OCI-M2 (cell line): Measurements from ENCODE around the gene GLI1.
"Not testable (repeated sequence)": the region's sequence is repeated elsewhere in the genome, so short reads cannot be mapped to it uniquely, and the experiment has no call there.

Experiments used
- DNase-seq: peaks from one replicate; lab custom pipeline; 2025; ENCODE audit not compliant: unreplicated experiment; lab: John Stamatoyannopoulos, UW

Gene GLI1

DNA sequence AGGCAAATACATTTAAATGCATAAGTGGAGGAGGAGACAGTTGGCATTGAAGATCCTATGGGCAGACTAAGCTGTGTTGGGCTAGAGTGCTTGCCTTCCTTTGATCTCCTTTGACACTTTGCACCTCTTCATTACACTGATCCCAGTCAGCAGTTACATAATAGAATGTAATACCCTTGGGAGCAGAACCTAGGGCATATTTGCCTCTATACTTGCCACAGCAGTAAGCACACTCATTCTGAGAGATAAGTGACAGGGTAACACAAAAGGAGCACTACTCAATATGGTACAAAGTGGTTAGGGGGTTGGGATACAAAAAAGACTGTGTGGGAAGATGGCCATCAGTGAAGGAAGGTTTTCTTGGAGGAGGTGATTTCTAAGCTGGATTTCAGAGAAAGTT, 37.2 kb downstream of the GLI1 start:
- no peak for DNase-seq

DNA sequence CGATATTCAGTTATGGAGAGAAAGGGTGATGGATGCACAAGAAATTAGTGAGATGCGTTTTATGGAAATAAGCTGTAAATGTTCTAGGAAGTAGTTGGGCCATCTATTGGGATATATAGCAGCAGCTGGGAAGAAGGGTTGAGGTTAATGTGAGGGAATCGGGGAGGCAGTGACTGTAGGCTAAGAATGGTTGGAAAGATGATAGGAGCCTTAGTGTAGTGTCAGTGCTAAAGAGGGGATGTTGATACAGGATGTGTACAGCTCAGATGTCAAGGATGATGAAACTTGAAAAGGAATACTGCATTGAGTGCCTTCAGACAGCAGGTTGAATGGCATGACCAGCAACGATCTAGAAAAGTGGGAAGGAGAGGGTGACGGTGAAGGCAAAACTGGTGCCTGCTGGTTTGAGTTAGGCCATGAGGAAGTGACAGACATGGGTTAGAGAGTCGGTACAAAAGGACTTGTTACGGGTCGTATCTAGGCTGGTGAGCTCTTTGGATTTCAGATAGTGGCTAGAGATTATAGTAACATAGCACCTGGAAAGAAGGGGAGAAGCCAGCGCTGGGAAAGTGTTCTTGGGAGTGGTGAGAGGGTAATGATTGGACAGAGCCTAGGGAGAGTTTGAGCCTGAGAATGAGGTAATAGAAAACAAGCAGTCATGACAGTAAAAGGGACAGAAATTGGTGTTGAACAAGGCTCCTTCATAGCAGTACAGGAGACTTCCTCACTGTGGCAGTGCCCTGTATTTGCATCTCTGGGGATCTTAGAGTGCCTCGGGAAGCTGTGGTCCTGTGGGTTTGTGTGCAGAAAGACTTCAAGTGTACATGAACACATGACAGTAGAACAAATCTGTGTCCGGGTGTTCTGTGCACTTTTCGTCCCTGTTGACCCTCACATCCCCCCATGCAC, 37.9 kb downstream of the GLI1 start:
- DNase-seq, result no peak

DNA sequence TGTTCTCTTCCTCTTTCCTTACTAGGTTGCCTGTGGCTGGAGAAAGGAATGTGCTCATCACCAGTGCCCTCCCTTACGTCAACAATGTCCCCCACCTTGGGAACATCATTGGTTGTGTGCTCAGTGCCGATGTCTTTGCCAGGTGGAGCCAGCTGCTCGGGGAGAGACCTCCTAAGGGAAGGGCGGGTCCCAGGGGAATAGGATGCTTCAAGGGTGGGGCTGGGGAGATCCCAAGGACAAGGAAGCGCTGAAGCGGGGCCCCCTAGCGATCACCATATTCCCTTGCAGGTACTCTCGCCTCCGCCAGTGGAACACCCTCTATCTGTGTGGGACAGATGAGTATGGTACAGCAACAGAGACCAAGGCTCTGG, 38.5 kb downstream of the GLI1 start:
- DNase-seq, result no peak

DNA sequence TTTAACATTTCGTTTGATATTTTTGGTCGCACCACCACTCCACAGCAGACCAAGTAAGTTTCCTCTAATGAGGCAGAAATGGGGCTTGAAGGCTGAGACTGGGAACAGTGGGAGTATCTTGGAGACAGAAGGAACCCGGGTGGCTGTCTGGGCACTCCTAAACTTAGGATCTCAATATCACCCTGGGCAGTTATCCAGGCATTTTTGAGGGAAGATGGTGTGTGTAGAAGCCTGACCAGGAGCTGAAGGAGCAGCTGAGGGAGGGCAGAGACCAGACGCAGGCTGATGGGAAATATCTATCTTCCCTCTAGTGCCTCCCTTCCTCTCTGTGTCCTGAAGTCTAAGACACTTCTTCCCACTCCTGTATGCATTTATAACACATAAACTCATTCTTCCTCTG, 39.0 kb downstream of the GLI1 start:
- DNase-seq, result no peak

DNA sequence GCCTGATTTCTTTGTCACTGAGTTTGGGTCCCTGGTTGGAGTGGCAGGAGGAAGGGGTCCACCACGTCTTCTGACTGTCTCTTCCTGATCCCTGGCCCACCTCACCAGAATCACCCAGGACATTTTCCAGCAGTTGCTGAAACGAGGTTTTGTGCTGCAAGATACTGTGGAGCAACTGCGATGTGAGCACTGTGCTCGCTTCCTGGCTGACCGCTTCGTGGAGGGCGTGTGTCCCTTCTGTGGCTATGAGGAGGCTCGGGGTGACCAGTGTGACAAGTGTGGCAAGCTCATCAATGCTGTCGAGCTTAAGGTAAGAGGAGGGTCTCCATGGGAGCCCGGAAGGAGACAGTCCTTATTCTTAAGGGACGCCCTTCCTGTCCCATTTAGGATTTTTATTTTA, 40.6 kb downstream of the GLI1 start:
- no peak for DNase-seq

DNA sequence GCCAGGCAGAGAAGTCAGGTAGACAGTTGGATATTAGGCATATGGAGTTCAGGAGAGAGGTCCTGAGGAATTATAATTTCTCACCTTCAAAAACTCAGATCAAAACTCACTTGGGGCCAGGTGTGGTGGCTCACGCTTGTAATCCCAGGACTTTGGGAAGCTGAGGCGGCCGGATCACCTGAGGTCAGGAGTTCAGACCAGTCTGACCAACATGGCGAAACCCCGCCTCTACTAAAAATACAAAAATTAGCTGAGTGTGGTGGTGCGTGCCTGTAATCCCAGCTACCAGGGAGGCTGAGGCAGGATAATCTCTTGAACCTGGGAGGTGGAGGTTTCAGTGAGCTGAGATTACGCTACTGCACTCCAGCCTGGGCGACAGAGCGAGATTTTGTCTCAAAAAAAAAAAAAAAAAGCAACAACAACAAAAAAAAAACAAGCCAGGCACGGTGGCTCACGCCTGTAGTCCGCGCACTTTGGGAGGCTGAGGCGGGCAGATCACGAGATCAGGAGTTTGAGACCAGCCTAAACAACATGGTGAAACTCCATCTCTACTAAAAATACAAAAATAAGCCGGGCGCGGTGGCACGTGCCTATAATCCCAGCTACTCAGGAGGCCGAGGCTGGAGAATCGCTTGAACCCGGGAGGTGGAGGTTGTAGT, 42.9 kb downstream of the GLI1 start:
- not testable (repeated sequence) for DNase-seq

DNA sequence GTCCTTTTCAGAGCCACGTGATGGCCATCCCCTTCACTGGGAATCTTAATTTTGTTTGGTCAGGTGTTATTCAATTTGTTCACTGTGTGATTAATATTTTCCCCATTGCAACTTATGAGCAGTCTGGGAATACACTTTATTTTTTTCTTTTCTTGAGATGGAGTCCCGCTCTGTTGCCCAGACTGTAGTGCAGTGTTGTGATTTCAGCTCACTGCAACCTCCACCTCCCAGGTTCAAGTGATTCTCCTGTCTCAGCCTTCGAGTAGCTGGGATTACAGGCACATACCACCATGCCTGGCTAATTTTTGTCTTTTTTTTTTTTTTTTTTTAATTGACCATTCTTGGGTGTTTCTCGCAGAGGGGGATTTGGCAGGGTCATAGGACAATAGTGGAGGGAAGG, 47.0 kb downstream of the GLI1 start:
- DNase-seq, result not testable (repeated sequence)

DNA sequence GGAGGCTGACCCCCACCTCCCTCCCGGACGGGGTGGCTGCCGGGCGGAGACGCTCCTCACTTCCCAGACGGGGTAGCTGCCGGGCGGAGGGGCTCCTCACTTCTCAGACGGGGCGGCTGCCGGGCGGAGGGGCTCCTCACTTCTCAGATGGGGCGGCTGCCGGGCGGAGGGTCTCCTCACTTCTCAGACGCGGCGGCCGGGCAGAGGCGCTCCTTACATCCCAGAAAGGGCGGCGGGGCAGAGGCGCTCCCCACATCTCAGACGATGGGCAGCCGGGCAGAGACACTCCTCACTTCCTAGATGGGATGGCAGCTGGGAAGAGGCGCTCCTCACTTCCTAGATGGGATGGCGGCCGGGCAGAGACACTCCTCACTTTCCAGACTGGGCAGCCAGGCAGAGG, 48.2 kb downstream of the GLI1 start:
- DNase-seq, result not testable (repeated sequence)

DNA sequence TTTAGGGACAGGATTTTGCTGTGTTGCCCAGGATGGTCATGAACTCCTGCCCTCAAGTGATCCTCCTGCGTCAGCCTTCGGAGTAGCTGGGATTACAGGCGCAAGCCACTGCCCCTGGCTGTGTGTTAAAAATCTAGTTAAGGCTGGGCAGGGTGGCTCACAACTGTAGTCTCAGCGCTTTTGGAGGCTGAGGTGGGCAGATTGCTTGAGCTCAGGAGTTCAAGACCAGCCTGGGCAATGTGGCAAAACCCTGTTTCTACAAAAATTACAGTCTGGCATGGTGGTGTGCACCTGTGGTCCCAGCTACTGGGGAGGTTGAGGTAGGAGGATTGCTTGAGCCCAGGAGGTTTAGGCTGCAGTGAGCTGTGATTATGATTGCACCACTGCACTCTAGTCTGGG, 51.6 kb downstream of the GLI1 start:
- DNase-seq, result no peak

DNA sequence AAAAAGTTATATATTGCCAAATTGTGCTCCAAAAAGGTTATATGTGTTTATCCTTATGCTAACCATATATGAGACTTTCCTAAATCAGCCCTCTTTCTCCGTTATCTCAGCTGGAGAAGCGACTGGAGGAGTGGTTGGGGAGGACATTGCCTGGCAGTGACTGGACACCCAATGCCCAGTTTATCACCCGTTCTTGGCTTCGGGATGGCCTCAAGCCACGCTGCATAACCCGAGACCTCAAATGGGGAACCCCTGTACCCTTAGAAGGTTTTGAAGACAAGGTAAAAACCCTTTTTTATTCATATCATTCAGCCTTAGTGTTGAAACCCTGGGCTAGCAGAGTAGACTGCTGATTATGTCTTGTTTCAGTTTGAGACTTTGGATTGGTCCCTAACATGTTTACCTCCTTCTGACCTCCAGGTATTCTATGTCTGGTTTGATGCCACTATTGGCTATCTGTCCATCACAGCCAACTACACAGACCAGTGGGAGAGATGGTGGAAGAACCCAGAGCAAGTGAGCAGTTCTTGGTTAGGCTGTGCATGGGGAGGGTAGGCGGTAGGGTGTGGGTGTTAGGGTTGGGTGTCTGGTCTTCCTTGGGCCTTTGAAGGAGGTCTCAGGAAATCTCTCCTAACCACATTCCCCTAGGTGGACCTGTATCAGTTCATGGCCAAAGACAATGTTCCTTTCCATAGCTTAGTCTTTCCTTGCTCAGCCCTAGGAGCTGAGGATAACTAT, 52.2 kb downstream of the GLI1 start:
- DNase-seq, result no peak

DNA sequence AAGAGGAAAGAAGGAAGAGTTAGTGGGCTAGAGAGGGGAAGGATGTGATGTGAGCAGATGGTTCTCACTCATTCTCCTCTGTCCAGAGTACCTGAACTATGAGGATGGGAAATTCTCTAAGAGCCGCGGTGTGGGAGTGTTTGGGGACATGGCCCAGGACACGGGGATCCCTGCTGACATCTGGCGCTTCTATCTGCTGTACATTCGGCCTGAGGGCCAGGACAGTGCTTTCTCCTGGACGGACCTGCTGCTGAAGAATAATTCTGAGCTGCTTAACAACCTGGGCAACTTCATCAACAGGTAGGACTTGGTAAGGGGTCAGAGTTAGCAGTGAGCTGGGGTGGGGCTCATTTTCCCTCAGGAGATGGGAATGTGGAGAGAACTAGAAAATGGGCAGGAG, 53.1 kb downstream of the GLI1 start:
- no peak for DNase-seq

DNA sequence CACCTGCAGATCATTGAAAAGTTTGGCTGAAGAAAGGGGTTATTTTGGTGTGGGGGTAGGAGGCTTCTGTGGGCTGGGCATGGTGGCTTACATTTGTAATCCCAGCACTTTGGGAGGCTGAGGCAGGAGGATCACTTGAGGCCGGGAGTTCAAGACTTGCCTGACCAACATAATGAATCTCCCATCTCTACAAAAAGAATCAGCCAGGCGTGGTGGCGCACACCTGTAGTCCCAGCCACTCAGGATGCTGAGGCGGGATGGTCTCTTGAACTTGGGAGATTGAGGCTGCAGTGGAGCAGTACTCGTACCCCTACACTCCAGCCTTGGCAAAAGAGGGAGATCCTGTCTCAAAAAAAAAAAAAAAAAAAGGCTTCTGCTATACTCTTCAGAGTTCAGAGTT, 53.7 kb downstream of the GLI1 start:
- DNase-seq, result no peak

DNA sequence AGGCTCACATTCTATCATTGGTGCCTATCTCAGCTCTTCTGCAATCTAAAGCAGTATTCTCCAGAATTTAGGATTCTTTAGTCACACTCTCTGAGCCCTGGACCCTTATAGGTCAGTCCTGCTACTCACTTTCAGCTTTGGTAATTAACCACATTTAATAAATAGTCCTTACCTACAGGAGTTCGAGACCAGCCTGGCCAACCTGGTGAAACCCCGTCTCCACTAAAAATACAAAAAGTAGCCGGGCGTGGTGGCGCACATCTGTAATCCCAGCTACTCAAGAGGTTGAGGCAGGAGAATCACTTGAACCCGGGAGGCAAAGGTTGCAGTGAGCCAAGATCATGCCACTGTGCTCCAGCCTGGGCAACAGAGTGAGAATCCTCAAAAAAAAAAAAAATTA, 54.1 kb downstream of the GLI1 start:
- not testable (repeated sequence) for DNase-seq

DNA sequence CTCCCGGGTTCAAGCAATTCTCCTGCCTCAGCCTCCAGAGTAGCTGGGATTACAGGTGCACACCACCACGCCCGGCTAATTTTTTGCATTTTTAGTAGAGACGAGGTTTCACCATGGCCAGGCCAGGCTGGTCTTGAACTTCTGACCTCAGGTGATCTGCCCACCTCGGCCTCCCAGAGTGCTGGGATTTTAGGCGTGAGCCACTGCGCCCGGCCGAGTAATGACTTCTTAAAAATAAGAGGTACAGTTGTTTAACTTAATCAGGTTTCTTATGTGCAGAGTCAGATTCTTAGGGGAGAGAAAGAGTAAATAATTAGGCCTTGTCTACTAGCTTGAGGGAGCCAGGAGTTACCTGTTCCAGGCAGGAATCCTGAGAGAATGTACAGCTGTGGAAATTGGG, 54.7 kb downstream of the GLI1 start:
- DNase-seq, result not testable (repeated sequence)

DNA sequence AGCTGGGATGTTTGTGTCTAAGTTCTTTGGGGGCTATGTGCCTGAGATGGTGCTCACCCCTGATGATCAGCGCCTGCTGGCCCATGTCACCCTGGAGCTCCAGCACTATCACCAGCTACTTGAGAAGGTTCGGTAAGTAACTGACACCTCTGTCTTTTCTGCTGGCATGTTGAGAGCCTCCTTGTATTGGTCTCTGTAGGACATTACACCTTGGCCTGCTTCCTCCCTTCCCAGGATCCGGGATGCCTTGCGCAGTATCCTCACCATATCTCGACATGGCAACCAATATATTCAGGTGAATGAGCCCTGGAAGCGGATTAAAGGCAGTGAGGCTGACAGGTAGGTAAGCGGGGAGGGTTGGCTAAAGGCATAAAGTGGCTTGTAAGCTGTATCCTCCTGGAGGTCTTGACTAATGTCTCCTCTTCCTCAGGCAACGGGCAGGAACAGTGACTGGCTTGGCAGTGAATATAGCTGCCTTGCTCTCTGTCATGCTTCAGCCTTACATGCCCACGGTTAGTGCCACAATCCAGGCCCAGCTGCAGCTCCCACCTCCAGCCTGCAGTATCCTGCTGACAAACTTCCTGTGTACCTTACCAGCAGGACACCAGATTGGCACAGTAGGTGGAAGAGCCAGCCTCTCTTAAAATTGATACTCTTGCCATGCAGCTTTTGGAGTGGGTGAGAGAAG, 55.3 kb downstream of the GLI1 start:
- no peak for DNase-seq

DNA sequence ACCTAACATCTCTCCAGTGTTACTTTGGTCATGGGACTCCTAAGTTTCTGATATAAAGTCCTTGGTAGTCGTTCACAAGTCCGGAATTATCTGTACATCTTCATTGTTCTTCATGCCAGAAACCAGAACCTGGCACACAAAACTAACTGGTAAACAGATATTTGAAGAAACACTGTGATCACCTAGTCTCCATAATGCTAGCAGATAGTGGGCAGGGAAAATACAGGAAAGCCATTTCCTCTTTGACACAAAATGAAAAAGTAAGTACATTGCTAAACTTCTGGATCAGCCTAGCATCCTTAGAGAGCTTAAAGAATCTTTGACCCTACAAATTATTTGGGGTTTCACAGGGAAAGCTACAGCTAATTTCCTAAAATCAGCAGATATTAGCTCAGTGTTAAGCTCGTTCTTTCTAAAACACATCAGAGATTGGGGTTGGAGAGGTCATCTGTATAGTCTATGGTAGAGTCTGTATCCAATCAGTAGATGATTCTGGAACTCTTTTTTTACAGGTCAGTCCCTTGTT, 55.9 kb downstream of the GLI1 start:
- DNase-seq, result no peak

DNA sequence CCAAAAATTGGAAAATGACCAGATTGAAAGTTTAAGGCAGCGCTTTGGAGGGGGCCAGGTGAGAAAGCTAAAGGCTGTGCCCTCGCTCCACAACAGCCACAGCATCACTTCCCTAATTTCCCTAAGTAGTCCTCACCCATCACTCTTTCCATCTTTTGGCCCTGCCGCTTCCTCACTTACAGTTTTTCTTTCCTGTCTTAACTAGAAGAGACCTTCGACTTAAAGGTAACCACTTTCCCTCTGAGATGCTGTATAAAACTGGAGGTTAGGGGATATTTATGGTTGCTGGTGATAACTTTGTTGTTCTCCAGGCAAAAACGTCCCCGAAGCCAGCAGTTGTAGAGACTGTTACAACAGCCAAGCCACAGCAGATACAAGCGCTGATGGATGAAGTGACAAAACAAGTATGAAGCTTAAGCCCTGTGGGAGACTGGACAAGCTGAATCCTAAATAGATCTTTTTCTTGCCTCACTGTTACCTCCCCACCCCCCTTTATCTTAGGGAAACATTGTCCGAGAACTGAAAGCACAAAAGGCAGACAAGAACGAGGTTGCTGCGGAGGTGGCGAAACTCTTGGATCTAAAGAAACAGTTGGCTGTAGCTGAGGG, 56.5 kb downstream of the GLI1 start:
- no peak for DNase-seq

DNA sequence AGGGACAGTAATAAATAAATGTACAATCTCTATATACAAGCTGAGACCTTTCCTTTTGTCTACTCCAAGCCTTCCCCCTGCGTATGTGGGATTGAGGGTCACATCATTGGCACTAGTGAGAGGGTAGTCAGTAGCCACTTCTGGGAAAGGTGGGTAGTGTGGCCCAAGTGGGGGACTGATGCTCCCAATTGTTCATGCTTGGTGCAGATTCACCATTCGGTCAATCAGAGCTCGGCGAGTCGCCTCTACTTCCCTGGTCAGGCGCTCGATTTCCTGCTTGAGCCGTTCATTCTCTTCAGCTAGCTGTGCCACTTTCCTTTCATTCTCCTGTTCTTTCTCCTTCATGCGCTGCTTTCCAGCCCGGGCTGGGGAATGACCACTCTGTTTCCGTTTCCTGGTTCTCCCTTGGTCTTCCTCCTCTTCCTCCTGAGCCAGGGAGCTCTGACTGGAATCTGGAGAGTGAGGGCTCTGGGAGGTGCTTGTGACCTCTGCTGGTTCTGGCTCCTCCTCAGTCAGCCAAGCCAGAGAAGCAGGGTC, 57.1 kb downstream of the GLI1 start:
- no peak for DNase-seq

DNA sequence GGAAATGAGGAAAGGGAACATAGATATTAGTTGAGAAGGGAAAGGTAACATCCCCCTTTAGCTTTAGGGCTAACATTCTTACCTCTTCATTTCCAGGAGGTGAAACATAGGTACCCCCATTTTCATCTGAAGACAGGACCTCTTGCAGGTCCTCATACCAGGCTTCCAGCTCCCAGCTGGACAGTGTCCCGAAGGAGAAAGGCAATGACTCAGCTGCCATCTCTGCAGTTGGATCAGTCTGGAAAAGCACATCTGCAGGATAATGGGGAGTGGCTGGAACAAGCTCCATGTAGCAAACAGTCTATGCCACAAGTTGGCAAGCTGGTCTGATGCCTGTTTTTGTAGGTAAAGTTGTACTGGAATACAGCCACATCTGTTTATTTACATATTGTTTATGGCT, 57.6 kb downstream of the GLI1 start:
- DNase-seq, result no peak

DNA sequence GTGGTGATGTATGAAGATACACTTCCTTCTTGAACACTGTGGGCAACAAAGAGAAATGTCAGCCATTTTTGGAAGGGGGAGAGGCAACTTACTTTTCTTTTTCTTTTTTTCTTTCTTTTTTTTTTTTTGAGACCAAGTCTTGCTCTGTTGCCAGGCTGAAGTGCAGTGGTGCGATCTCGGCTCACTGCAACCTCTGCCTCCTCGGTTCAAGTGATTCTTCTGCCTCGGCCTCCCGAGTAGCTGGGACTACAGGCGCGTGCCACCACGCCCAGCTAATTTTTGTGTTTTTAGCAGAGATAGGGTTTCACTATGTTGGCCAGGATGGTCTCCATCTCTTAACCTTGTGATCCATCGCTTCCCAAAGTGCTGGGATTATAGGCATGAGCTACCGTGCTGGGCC, 58.1 kb downstream of the GLI1 start:
- DNase-seq, result not testable (repeated sequence)
